B cell (primary cell): ENCODE results near the gene IFT27. TPM values are rescaled to one million over a fixed set of nuclear protein-coding genes. Genes with fewer than 3 reads are reported as not detected.

Source experiments
- ATAC-seq: fragments of 200-7000 bp; cut with Tn5 transposase; one replicate; pipeline ENCODE4 v1.10.0; 2021; ENCODE audit warnings: low read depth, mild to moderate bottlenecking, moderate number of reproducible peaks, moderate library complexity
- CTCF ChIA-PET: fragments of 350-600 bp; sonication (Branson Sonifier 250); formaldehyde crosslinking; loops from one replicate; lab custom pipeline; 2021; ENCODE audit warnings: antibody characterized with exemption, inconsistent platforms; lab: Charles Lee
- POLR2A ChIA-PET: fragments of 350-600 bp; sonication (Branson Sonifier 250); formaldehyde crosslinking; loops from one replicate; lab custom pipeline; 2021; ENCODE audit warnings: antibody characterized with exemption; lab: Charles Lee
- DNase-seq: peaks from one replicate; pipeline ENCODE4 v3.0.0; 2013
- H2AFZ ChIP-seq: 2 replicates; pipeline ENCODE4 v1.6.1; 2012; ENCODE audit warnings: mild to moderate bottlenecking, low read depth, low read length; ENCODE audit not compliant: insufficient read depth, poor library complexity, severe bottlenecking
- H3K27ac ChIP-seq, 2 donors: 1 replicate in 1 of 2; 2 replicates in 1 of 2; pipeline ENCODE4 v1.5.1; 2012 to 2013; ENCODE audit warnings: low read length in 2 of 2, mild to moderate bottlenecking in 2 of 2, moderate library complexity in 1 of 2
- H3K27me3 ChIP-seq, 4 experiments: fragments of 200-600 bp in 1 of 4; sonication (generic) in 1 of 4; replicated peaks in 1 of 4; 1 replicate in 2 of 4; 2 replicates in 2 of 4; pipeline versions ENCODE4 v1.6.1 to v1.7.0; 2013 to 2016; ENCODE audit warnings: low read length in 3 of 4, mild to moderate bottlenecking in 2 of 4, mixed read lengths in 1 of 4, moderate library complexity in 1 of 4; ENCODE audit not compliant: insufficient read depth in 4 of 4, control insufficient read depth in 3 of 4; ENCODE audit errors: control extremely low read depth in 1 of 4
- H3K36me3 ChIP-seq, 2 experiments: replicated peaks in 1 of 2; 1 replicate in 1 of 2; 2 replicates in 1 of 2; pipeline versions ENCODE4 v1.6.1 to v1.7.1; 2013; ENCODE audit warnings: low read length in 1 of 2; ENCODE audit not compliant: insufficient read depth in 2 of 2, control insufficient read depth in 1 of 2; ENCODE audit errors: control extremely low read depth in 1 of 2, extremely low read depth in 1 of 2
- H3K4me1 ChIP-seq, 2 donors: fragments of 200-600 bp in 1 of 2; sonication (generic) in 1 of 2; 1 replicate in 1 of 2; 2 replicates in 1 of 2; pipeline versions ENCODE4 v1.5.1 to v1.6.1; 2013 to 2017; ENCODE audit warnings: low read length in 2 of 2; ENCODE audit not compliant: control insufficient read depth in 2 of 2, insufficient read depth in 2 of 2
- H3K4me2 ChIP-seq: replicated peaks from 2 replicates; pipeline ENCODE3; 2012; ENCODE audit warnings: mild to moderate bottlenecking, low read depth, low read length; ENCODE audit not compliant: poor library complexity, severe bottlenecking
- H3K4me3 ChIP-seq, 5 experiments: fragments of 200-600 bp in 1 of 5; sonication (generic) in 1 of 5; 1 replicate in 3 of 5; 2 replicates in 2 of 5; pipeline versions ENCODE4 v1.5.1 to v1.7.0; 2011 to 2016; ENCODE audit warnings: low read length in 4 of 5, mild to moderate bottlenecking in 4 of 5, low read depth in 2 of 5, control low read depth in 1 of 5, moderate library complexity in 1 of 5; ENCODE audit not compliant: insufficient read depth in 1 of 5; ENCODE audit errors: control extremely low read depth in 1 of 5, extremely low read depth in 1 of 5
- H3K79me2 ChIP-seq: fragments of 200-600 bp; sonication (generic); one replicate; pipeline ENCODE4 v1.6.0; 2016; ENCODE audit warnings: low read length; ENCODE audit not compliant: control insufficient read depth, insufficient read depth
- H3K9ac ChIP-seq: fragments of 200-600 bp; sonication (generic); 2 replicates; pipeline ENCODE4 v1.6.1; 2017; ENCODE audit warnings: mild to moderate bottlenecking, low read length, moderate library complexity
- H3K9me3 ChIP-seq, 3 donors: one replicate each; pipeline versions ENCODE4 v1.6.1 to v1.7.1; 2013; ENCODE audit warnings: low read length in 2 of 3; ENCODE audit not compliant: control insufficient read depth in 2 of 3, insufficient read depth in 1 of 3; ENCODE audit errors: control extremely low read depth in 1 of 3
- H4K20me1 ChIP-seq: 2 replicates; pipeline ENCODE4 v1.6.0; 2012; ENCODE audit warnings: mild to moderate bottlenecking, low read length; ENCODE audit not compliant: insufficient read depth, control insufficient read depth, poor library complexity, severe bottlenecking
- H3K27ac Mint-ChIP-seq: one replicate; pipeline ENCODE4 v1.8.0; 2021; ENCODE audit warnings: mixed read lengths
- H3K27me3 Mint-ChIP-seq: one replicate; pipeline ENCODE4 v1.8.0; 2021; ENCODE audit warnings: mixed read lengths
- H3K4me1 Mint-ChIP-seq: one replicate; pipeline ENCODE4 v1.8.0; 2021; ENCODE audit warnings: mixed read lengths
- H3K4me3 Mint-ChIP-seq: one replicate; pipeline ENCODE4 v1.8.0; 2021; ENCODE audit warnings: mixed read lengths
- H3K9me3 Mint-ChIP-seq: one replicate; pipeline ENCODE4 v1.8.0; 2022; ENCODE audit warnings: mixed read lengths; ENCODE audit not compliant: insufficient read depth
- EZH2 ChIP-seq: IDR thresholded peaks from 2 replicates; pipeline ENCODE4 v1.6.1; 2012; ENCODE audit warnings: borderline replicate concordance, low read depth, mild to moderate bottlenecking, moderate library complexity, low read length; ENCODE audit not compliant: insufficient read depth, poor library complexity, severe bottlenecking
- WGBS: methylation state at CpG from one replicate; pipeline ENCODE4 v1.1.5; 2013; ENCODE audit warnings: missing lambda C conversion rate; ENCODE audit not compliant: insufficient coverage; 5-methylcytosine and 5-hydroxymethylcytosine counted together
- intact Hi-C: fragments of 100-400 bp; cut with micrococcal nuclease; formaldehyde crosslinking; loops from one replicate; pipeline ENCODE4 v1.10.0; 2022
- polyA plus RNA-seq: library from polyadenylated mRNA; depleted of rRNA; stranded (reverse); fragments of >200 nt; gene quantifications from 2 replicates; pipeline ENCODE4 v1.2.3, GENCODE V29; 2012
- total RNA-seq, 2 donors: library from RNA; stranded (reverse); fragments of 120-200 nt in 1 of 2; gene quantifications; 1 replicate in 1 of 2; 2 replicates in 1 of 2; pipeline versions ENCODE4 v1.2.3 to v1.2.4, GENCODE V29; 2013 to 2022
- TF ChIP-seq, protein P1 (sequence below): fragments of 200-600 bp; IDR thresholded peaks from one replicate; pipeline ENCODE4 v1.8.0; 2022; ENCODE audit warnings: antibody characterized with exemption, mild to moderate bottlenecking

Gene IFT27
- total and polyA plus RNA-seq, 2 donors (not counting 1 experiment from before 2014, with no cell fraction given), result 17.1 to 42.8 TPM

GRCh38 chr22:36803358-36803757 lies 27.4 kb upstream of the IFT27 start:
- Mint-ChIP-seq H3K9me3 (no peaks in the 10 kb centered on the region), H3K4me3 (no peak overlapping the region), H3K4me1 (no peaks in the 10 kb centered on the region), H3K27me3 (peaks cover 17% of the 10 kb centered on the region), H3K27ac (no peak overlapping the region)
- H4K20me1 ChIP-seq, result no peaks in the 10 kb centered on the region
- TF ChIP-seq, protein P1, sequence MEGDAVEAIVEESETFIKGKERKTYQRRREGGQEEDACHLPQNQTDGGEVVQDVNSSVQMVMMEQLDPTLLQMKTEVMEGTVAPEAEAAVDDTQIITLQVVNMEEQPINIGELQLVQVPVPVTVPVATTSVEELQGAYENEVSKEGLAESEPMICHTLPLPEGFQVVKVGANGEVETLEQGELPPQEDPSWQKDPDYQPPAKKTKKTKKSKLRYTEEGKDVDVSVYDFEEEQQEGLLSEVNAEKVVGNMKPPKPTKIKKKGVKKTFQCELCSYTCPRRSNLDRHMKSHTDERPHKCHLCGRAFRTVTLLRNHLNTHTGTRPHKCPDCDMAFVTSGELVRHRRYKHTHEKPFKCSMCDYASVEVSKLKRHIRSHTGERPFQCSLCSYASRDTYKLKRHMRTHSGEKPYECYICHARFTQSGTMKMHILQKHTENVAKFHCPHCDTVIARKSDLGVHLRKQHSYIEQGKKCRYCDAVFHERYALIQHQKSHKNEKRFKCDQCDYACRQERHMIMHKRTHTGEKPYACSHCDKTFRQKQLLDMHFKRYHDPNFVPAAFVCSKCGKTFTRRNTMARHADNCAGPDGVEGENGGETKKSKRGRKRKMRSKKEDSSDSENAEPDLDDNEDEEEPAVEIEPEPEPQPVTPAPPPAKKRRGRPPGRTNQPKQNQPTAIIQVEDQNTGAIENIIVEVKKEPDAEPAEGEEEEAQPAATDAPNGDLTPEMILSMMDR, result no peak
- TF ChIP-seq EZH2, result no peak
- H3K9me3 ChIP-seq, result no peaks in the 10 kb centered on the region
- CTCF ChIA-PET, result interaction anchor here (1.0 to 1.3 kb wide), 2 partner anchors 20 to 45 kb away, joined by 3 read pairs; no protein-coding TSS in a partner anchor
- POLR2A ChIA-PET, result no interaction called here
- no peak overlapping the region for H3K27ac ChIP-seq
- ATAC-seq (no peak), DNase-seq (no peak)
- peaks cover 0 to 1% of the 10 kb centered on the region in 2 donors for H3K4me1 ChIP-seq
- no CpG with 5 or more reads among the region's 1 CpG for WGBS
- H3K27me3 ChIP-seq, result peaks cover 0 to 8% (median 2%) of the 10 kb centered on the region in 4 experiments
- no peak overlapping the region for H3K9ac ChIP-seq
- no peaks in the 10 kb centered on the region for H3K79me2 ChIP-seq
- intact Hi-C loops, result no loop called here
- H3K4me3 ChIP-seq, result no peak overlapping the region
- no peak overlapping the region for H3K4me2 ChIP-seq
- no peaks in the 10 kb centered on the region for H3K36me3 ChIP-seq
- no peak overlapping the region for H2AFZ ChIP-seq

GRCh38 chr22:36798674-36799066 lies 22.8 kb upstream of the IFT27 start:
- Mint-ChIP-seq H3K4me1 (peaks cover 6% of the 10 kb centered on the region), H3K4me3 (no peak overlapping the region), H3K27me3 (peaks cover 28% of the 10 kb centered on the region), H3K27ac (no peak overlapping the region), H3K9me3 (no peaks in the 10 kb centered on the region)
- intact Hi-C loops, result no loop called here
- Histone ChIP-seq H3K79me2 (no peaks in the 10 kb centered on the region), H3K4me1 (peaks cover 2 to 13% of the 10 kb centered on the region in 2 donors), H3K9me3 (no peaks in the 10 kb centered on the region), H3K27me3 (peaks cover 0 to 2% (median under 1%) of the 10 kb centered on the region in 4 experiments), H3K4me2 (no peak overlapping the region), H4K20me1 (no peaks in the 10 kb centered on the region), H3K4me3 (no peak overlapping the region), H3K36me3 (no peaks in the 10 kb centered on the region), H2AFZ (no peak overlapping the region), H3K27ac (no peak overlapping the region), H3K9ac (no peak overlapping the region)
- no peak for TF ChIP-seq EZH2
- TF ChIP-seq, protein P1, result no peak
- POLR2A ChIA-PET, result no interaction called here
- no peak for ATAC-seq
- CTCF ChIA-PET, result interaction anchor here (1.9 kb wide), 1 partner anchor 57 kb away, joined by 4 read pairs; no protein-coding TSS in a partner anchor
- no peak for DNase-seq
- WGBS, result 93% methylated on average over 11 of the region's 11 CpGs
